ENCODE data around the gene TMA7B.

DNA sequence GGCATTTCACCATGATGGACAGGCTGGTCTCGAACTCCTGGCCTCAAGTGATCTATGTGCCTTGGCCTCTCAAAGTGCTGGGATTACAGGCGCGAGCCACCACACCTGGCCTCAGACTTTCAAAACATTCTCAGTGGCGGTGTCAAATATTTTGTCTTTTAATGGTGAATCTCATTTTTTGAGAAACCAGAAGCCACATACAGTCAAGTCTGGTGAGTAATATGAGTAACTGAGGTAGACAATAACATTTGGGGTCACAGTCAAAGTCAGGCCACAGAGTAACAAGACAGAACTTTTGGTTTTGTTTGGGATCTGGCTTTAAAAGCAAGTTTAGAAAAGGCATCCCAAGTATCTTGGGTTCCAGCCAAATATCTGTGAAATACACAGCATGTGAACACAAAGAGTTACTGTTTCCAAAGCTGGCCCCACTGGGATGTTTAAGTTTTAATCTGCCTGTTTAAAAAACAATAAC lies 5.6 kb upstream of the TMA7B start:
- TF ChIP-seq, protein P1, sequence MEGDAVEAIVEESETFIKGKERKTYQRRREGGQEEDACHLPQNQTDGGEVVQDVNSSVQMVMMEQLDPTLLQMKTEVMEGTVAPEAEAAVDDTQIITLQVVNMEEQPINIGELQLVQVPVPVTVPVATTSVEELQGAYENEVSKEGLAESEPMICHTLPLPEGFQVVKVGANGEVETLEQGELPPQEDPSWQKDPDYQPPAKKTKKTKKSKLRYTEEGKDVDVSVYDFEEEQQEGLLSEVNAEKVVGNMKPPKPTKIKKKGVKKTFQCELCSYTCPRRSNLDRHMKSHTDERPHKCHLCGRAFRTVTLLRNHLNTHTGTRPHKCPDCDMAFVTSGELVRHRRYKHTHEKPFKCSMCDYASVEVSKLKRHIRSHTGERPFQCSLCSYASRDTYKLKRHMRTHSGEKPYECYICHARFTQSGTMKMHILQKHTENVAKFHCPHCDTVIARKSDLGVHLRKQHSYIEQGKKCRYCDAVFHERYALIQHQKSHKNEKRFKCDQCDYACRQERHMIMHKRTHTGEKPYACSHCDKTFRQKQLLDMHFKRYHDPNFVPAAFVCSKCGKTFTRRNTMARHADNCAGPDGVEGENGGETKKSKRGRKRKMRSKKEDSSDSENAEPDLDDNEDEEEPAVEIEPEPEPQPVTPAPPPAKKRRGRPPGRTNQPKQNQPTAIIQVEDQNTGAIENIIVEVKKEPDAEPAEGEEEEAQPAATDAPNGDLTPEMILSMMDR (IDR thresholded peaks at IDR 0.05; ENCODE audit: low read depth, low read length), result no peak
- no peak for TF ChIP-seq EZH2phosphoT487 (IDR thresholded peaks at IDR 0.05; ENCODE audit: low read depth)
